Brain microvascular endothelial cell (primary cell): ENCODE measurements around the gene CAPG.

ENCODE experiments used
- DNase-seq: peaks from one replicate; pipeline ENCODE4 v3.0.0-alpha.2; 2020
- H3K27ac ChIP-seq: fragments of 250-450 bp; sonication (Bioruptor Pico); 2 replicates; pipeline ENCODE4 v1.5.1; 2020; ENCODE audit warnings: mild to moderate bottlenecking, moderate library complexity
- H3K27me3 ChIP-seq: fragments of 250-450 bp; sonication (Bioruptor Pico); replicated peaks from 2 replicates; pipeline ENCODE4 v1.5.1; 2020; ENCODE audit warnings: mild to moderate bottlenecking
- H3K36me3 ChIP-seq: fragments of 250-450 bp; sonication (Bioruptor Pico); replicated peaks from 2 replicates; pipeline ENCODE4 v1.5.1; 2020; ENCODE audit warnings: mild to moderate bottlenecking
- H3K4me3 ChIP-seq: 2 replicates; pipeline ENCODE4 v1.5.1; 2011; ENCODE audit warnings: low read depth, mild to moderate bottlenecking, control low read depth, low read length, moderate library complexity
- in situ Hi-C: cut with HindIII; loops from 2 replicates; pipeline ENCODE4 v1.10.0; 2017; ENCODE audit warnings: low sequenced_read_pairs, low pct_ligation_motif_present
- TF ChIP-seq, protein P1 (sequence below): IDR thresholded peaks from 2 replicates; pipeline ENCODE4 v1.5.1; 2011; ENCODE audit warnings: low read depth, mild to moderate bottlenecking, moderate library complexity, low read length, control low read depth, inconsistent platforms; ENCODE audit errors: missing control alignments

Gene CAPG

DNA sequence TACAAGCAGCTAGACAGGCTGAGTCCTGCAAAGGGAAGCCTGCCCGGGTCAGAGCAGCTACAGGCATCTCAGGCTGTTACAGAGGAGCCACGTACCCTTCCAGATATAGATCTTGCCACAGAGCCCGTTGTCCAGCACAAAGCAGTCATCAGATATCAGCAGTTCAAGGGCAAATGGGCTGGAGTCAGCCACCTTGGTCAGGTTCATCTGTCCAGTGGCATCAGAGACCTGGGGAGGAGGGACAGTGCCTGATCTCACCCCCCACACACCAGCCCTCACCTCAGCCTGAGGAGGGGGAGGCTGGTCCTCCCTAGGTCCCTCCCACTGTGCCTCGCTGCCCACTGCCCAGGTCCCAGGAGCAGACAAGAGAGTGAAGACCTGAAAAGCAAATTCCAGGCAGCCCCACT lies 12.2 kb downstream of the CAPG start:
- Histone ChIP-seq H3K27me3 (no peaks in the 10 kb centered on the region), H3K27ac (no peak overlapping the region), H3K36me3 (peaks cover 2% of the 10 kb centered on the region), H3K4me3 (no peak overlapping the region)
- in situ Hi-C loops, result no loop called here
- no peak for DNase-seq
- TF ChIP-seq, protein P1, sequence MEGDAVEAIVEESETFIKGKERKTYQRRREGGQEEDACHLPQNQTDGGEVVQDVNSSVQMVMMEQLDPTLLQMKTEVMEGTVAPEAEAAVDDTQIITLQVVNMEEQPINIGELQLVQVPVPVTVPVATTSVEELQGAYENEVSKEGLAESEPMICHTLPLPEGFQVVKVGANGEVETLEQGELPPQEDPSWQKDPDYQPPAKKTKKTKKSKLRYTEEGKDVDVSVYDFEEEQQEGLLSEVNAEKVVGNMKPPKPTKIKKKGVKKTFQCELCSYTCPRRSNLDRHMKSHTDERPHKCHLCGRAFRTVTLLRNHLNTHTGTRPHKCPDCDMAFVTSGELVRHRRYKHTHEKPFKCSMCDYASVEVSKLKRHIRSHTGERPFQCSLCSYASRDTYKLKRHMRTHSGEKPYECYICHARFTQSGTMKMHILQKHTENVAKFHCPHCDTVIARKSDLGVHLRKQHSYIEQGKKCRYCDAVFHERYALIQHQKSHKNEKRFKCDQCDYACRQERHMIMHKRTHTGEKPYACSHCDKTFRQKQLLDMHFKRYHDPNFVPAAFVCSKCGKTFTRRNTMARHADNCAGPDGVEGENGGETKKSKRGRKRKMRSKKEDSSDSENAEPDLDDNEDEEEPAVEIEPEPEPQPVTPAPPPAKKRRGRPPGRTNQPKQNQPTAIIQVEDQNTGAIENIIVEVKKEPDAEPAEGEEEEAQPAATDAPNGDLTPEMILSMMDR, result no peak

DNA sequence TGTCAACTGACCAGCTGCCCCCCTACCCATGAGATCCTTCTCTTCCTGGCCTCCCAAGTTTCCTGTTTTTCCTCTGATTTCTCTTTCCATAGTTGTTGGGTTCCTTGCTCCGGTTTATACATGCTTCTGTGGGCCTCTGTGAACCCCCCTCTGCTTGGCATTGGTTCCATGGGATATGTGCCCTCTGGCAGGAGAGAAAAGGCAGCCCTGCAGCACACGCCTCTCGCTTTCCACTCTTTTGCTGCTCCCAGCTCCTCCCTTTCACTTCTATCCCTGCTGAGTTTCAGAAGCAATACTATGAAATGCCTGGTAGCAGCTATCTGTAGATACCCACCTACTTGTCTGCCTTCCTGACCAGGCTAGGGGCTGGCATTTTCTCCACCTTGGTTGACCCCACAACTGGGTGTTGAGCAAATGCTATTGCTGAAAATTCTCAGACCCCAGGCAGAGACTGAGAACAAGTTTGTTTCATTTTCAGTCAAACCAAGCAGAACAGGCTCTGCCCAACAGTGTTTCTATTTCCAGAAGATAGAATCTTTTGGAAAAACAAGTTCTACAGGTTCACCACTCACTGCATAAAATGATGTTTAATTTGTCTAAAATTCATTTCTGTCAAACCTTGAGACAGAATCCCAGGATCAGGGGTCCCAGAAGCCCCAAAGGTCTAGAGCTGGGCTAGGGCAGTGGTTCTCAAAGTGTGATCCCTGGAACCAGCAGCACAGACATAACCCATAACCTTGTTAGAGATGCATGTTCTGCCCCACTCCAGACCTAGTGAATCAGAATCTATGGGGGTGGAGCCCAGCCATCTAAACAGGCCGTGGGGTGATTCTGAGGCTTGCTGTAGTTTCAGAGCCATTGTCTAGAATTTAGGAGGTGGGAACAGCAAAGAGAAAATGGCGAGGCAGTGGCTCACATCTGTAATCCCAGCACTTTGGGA lies 13.4 kb downstream of the CAPG start:
- Histone ChIP-seq H3K4me3 (no peak overlapping the region), H3K27ac (no peak overlapping the region), H3K36me3 (peaks cover 2% of the 10 kb centered on the region), H3K27me3 (no peaks in the 10 kb centered on the region)
- in situ Hi-C loops, result no loop called here
- TF ChIP-seq, protein P1, result no peak
- no peak for DNase-seq

DNA sequence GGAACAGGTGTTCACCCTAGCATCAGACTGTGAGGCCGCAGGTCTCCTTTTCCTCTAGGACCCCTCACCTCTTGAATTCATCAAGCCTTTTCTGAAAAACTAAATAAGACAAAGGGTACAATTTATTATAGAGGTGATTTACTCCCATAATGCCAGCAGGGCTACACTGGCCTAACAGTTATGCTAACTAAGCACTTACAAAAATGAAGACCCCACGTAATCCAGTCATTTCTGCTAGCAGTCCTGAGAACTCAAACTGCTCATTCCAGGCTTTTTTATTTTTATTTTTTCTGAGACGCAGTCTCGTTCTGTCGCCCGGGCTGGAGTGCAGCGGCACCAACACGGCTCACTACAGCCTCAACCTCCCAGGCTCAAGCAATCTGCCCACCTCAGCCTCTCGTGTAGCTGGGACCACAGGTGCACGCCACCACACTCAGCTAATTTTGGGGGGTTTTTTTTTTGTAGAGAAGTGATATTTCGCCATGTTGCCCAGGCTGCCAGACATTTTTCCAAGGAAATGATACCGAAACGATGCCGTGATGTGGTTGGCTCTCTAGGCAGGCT lies 14.2 kb downstream of the CAPG start:
- Histone ChIP-seq H3K4me3 (no peak overlapping the region), H3K27me3 (no peaks in the 10 kb centered on the region), H3K27ac (no peak overlapping the region), H3K36me3 (peaks cover 2% of the 10 kb centered on the region)
- in situ Hi-C loops, result no loop called here
- no peak for DNase-seq
- TF ChIP-seq, protein P1, result no peak

DNA sequence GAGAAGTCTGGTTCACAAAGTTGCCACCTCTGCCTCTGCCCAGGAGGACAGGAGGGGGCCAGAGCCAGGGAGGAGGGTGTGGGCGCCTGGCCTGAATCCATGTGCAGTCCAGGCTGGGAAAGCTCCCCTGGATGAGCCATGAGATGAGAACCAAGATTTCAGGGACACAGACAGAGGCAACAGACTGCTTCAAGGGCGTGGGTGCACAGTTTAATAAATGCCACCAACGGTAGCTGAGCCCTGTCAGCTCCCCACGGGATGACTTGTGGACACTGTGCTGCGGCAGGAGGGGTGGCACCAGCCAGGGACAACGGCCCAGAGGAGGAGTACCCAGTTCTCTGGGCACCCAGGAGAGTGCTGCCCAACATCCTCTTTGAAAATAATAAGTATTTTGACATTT lies 15.2 kb downstream of the CAPG start:
- in situ Hi-C loops, result no loop called here
- Histone ChIP-seq H3K27ac (no peak overlapping the region), H3K4me3 (no peak overlapping the region), H3K36me3 (peaks cover 8% of the 10 kb centered on the region), H3K27me3 (no peaks in the 10 kb centered on the region)
- no peak for DNase-seq
- TF ChIP-seq, protein P1, result no peak

DNA sequence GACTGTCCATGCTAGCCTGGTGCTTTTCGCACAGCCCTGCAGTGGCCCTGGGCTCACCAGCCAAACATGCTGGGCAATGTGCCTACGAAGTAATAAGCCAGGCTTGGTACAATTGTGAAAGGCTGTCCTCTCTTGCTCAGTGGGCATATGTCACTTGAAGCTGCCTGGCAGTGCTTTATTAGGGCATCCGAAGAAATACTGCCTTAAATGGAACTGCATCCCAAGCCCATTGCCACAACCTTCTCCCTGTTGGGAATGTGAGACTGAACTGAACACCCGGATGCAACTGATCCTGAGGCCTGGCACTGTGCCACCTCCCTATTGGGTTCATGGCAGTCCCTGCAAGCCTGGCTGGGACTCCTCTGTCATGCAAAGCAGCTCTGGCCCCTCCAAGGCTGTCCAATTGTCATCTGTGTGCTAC lies 15.9 kb downstream of the CAPG start:
- Histone ChIP-seq H3K36me3 (peaks cover 9% of the 10 kb centered on the region), H3K27ac (no peak overlapping the region), H3K27me3 (no peaks in the 10 kb centered on the region), H3K4me3 (no peak overlapping the region)
- TF ChIP-seq, protein P1, result no peak
- in situ Hi-C loops, result no loop called here
- DNase-seq, result no peak

DNA sequence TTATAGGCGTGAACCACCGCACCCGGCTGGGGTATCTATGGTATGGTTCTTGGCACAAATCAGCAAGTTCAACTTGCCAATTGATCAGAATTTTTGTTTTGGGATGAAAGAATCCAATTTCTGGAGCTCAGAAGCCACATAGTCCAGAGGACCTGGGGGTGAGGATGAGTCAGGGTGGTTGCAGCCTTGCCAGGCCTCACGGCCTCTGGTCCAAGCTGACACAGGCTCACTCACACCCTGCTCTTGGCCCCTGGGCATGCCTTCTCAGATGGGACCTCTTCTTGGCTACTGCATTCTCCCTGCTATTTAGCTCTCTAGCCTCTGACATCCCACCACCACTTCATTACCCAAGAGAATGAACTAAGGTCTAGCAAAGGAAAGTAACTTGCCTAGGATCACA lies 16.3 kb downstream of the CAPG start:
- in situ Hi-C loops, result no loop called here
- H3K27ac ChIP-seq, result no peak overlapping the region

More for the DNA sequence above, 16.3 kb downstream of the CAPG start:
- TF ChIP-seq, protein P1, result no peak
- no peak for DNase-seq
- Histone ChIP-seq H3K36me3 (peaks cover 11% of the 10 kb centered on the region), H3K27me3 (no peaks in the 10 kb centered on the region), H3K4me3 (no peak overlapping the region)
